ENCODE measurements around the gene DNMT3B.
A peak's percentile ranks its signal among the peaks of the same experiment; 100 is the strongest.
"Not testable (repeated sequence)": the region's sequence is repeated elsewhere in the genome, so short reads cannot be mapped to it uniquely, and the experiment has no call there.

Gene DNMT3B

DNA sequence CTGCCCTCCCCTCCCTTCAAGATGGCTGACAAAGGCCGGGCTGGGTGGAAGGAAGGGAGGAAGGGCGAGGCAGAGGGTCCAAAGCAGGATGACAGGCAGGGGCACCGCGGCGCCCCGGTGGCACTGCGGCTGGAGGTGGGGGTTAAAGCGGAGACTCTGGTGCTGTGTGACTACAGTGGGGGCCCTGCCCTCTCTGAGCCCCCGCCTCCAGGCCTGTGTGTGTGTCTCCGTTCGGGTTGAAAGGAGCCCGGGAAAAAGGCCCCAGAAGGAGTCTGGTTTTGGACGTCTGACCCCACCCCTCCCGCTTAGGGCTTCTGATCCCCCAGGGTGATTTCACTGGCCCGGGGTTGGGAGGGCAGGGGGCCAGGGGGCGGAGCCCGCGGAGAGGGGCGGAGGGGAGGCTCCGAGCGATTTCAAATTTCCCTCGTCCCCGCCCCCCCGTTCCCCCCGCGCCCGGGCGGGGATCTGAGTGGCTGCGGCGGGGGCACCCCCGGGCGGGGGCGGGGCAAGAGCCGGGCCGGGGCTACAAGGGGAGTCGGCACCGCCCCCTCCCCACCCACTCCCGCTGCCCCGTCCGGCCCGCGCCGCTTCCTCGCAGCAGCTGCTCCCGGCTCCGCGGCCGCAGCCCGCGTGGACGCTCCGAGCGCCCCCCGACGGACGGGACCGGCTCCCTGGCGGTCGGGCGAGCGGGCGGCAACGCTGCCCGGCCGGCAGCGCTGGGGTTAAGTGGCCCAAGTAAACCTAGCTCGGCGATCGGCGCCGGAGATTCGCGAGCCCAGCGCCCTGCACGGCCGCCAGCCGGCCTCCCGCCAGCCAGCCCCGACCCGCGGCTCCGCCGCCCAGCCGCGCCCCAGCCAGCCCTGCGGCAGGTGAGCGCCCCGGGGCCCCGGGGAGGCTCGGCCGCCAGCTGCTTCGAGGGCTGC, at the start of gene DNMT3B:
Gene DNMT3B, plus strand, starts transcription at position 555 of the 923 bp plus-strand sequence. CDS start 17,939 bp downstream, outside the sequence.
- peak; percentile 76 for DNase-seq

DNA sequence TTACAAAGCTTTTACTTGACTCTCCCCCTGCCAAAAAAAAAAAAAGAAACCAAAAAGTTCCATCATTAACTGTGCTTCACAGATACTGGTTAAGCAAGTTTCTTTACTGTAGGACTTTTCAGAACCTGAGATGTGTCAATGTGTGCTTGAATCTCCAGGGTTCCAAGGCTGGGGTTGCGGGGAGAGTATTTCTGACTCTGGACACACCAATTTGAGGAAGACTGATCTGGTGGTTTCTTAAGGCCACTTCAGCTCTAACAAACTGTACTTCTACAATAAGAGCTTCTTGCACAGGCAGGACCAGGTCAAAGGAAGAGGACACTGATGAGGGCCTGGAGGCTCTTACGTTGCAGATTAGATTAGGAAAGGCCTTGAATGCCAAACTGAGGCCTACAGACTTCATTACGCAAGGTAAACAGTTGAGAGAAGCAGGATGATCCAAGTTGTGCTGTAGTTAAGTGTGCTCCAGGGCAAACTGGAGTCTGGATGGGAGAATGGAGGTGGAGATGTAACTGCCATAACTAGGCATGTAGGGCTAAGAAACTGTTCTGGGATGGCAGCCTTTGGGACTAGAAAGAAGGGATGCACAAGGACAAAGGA, 43.3 kb upstream of the DNMT3B start:
- DNase-seq: no peak

DNA sequence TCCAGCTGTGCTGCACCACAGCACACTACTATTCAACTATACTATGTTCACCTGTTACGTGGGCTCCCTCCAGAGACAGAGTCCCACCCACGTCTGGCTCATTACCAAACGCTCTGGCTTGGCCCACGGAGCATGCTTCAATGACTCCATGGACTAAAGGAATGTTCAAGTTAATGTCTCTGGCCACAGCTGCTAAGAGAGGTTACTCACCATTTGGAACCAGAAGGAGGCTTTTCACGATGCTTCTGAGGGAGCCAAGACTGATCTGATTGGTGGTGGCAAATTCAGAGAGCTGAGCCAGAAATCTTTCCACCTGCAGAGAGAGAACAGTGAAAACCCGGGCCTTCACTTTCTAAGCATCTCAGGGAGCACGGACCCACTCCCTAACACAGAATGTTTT, 34.5 kb upstream of the DNMT3B start:
- no peak for DNase-seq

DNA sequence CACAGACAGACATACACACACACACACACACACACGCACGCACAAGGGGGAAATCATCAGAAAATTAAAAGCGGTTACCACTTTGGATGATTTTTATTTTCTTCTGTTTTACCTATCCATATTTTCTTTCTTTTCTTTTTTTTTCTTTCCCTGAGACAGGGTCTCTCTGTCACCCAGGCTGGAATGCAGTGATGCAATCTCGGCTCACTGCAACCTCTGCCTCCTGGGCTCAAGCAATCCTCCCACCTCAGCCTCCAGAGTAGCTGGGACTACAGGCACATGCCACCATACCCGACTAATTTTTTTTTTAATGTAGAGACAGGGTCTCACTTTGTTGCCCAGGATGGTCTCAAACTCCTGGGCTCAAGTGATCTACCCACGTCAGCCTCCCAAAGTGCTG, 33.8 kb upstream of the DNMT3B start:
- not testable (repeated sequence) for DNase-seq

DNA sequence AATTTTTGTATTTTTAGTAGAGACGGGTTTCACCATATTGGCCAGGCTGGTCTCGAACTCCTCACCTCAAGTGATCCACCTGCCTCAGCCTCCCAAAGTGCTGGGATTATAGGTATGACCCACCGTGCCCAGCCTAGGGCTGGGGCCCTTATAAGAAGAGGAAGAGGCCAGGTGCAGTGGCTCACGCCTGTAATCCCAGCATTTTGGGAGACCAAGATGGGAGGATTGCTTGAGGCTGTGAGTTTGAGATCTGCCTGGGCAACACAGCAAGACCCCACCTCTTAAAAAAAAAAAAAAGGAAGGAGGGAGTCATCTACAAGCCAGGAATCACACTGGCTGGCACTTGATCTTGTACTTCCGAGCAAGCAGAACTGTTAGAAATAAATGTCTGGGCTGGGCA, 32.9 kb upstream of the DNMT3B start:
- not testable (repeated sequence) for DNase-seq

DNA sequence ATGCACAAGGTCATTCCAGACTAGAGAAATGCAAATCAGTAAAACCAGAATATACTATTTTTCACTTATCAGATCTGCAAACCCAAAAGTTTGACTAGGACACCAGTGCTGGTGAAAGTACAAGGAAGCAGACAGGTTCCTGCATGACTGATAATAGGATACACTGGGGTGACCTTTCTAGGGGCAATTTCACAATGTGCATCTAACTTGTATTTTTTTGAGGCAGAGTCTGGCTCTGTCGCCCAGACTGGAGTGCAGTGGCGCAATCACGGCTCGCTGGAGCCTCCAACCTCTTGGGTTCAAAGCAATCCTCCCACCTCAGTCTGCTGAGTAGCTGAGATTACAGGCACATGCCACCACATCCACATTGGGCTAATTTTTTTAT, 30.3 kb upstream of the DNMT3B start:
- DNase-seq: no peak

DNA sequence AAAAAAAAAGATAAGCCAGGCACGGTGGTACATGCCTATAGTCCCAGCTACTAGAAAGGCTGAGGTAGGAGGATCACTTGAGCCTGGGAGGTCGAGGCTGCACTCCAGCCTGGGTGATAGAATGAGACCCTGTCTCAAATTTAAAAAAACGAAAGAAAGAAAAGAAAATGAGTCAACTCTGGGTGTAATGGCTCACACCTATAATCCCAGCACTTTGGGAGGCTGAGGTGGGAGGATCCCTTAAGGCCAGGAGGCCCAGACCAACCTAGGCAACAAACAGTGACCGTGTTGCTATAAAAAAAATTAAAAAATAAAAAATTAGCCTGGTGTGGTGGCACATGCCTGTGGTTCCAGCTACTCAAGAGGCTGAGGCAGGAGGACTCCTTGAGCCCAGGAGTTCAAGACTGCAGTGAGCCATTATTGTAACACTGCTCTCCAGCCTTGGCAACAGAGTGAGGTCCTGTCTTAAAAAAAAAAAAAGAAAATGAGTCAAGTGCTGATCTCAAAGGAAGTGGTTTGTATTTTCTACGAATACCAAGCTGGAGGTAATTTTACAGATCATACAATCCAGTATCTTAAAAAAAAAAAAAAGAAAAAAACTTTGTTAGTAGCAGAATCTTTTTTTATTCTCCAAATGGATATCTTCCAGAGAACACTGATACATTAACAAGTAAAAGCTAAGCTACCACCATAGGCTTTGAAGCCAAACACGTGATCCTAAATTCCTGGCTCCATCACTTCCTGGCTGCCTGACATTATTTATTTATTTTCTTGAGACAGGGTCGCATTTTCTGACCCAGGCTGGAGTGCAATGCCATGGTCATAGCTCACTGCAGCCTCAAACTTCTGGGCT, 24.6 kb upstream of the DNMT3B start:
- DNase-seq: peak; percentile 64

DNA sequence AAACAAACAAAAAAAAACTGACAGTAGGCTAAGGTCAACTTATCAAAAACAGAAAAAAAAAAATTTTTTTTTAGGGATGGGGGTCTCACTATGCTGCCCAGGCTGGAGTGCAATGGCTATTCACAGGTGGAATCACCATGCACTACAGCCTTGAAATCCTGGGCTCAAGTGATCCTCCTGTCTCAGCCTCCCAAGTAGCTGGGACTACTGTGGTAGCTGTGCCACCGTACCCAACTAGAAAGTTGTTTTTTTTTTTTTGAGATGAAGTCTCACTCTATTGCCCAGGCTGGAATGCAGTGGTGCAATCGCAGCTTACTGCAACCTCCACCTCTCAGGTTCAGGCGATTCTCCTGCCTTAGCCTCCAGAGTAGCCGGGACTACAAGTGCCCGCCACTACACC, 21.0 kb upstream of the DNMT3B start:
- no peak for DNase-seq

DNA sequence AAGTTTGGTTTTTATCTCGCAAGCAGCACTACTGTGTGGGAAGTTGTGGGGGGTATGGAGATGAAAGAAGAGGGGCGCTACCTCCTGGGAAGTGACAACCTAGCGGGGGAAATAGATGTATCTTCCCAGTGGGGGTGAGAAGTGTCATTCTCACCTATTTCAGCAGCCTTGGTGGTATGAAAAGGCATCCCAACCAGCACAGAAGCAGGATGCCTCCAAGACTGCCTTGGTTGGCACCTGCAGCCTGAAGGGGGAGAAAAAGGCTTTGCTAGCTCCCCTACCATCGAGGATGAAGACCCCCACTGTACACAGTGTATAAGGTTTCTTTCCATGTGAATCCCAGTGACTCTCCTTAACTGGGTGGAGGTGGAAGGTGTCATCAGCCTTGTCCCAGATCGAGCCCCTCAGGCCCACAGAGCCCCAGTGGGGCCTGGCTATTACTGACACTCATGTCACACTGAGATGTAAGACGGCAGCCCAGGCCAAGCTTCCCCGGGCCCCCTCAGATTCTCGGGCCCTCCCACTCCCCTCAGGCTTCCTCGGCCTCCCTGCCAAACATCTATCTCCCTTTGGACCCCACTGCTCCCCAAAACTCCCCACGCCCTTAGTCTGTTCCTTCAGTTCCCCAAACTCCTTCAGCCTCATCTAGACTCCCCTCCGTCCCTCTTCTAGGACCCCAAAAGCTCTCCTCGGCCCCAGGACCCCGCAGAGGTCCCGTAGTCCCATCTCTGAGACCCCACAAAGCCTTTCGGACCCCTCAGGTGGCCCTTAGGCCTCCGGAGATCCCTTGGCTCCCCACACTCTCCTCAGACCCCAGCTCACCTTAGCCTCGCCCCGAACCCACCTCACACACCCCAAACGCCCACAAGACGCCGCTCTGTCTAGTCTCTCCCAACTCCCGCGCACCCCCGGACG, 19.6 kb upstream of the DNMT3B start:
- peak; percentile 20 for DNase-seq

DNA sequence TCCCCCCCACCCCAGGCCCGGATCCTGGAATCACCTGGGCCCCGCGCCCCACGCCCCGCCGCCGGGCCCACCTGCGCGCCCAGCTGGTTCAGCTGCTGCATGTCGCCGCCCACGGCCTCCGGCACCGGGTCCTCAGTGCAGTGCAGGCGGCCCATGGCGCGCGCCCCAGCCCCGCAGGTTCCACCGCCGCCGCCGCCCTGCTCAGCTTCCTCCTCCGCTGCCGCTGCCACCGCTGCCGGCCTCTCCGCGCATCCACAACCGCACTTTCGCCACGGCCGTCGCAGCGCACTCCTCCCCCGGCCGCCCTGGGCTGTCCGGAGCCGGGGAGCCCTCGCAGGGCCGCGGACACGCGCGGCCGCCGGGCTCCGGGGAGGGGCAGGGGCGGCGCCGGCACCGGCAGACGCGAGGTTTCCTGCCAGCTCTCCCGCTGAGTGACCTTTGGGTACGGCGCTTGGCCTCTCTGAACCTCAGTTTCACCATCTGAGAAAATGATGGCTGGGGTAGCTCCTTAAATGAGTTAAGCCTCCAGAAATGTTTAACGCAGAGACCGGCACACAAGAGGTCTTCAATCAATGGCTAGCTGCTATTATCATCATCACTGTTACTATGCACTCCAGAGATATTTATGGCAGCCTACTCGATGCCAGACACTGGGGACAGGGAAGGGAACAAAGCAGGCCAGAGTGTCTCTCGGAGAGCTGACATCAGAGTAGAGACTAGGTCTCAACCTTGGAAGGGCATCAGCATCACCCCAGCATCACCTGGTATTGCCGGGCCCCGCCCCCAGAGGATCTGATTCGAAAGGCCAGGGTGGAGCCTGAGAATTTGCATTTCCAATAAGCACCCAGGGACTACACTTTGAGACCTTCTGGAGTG, 18.7 kb upstream of the DNMT3B start, which contains the start of gene COMMD7:
Gene COMMD7, minus strand, starts transcription at position 231 of the 876 bp plus-strand sequence. Its CDS starts 76 bp downstream, at position 155.
- peak; percentile 76 for DNase-seq

DNA sequence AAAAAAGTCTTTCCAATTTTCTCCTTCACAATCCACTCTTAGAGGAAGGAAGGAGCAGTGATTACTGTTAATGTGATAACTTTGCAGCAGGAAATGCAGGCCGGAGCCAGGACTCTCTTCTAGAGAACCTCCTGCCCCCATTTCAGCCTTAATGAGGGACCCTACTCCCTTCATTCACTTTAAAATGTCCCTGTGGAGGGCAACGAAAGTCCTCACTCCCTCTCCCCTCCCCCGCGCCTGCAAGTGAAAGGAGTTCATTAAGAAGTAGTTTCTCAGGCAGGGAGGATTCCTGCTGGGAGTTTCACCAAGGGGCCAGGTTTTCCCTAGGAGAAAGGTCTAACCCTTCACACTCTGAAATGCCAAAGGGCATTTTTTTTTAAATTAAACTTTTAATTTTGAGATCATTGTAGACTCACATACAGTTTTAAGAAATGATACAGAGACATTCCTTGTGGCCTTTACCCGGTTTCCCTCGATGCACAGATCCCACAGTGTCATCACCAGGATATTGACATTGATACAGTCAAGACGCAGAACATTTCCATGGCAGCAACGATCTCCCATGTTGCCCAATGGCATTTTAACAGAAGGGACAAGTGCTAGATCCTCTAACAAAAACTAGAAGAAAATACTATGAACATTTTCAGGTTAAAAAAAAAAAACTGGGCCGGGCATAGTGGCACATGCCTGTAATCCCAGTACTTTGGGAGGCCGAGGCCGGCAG, 12.1 kb upstream of the DNMT3B start:
- no peak for DNase-seq

DNA sequence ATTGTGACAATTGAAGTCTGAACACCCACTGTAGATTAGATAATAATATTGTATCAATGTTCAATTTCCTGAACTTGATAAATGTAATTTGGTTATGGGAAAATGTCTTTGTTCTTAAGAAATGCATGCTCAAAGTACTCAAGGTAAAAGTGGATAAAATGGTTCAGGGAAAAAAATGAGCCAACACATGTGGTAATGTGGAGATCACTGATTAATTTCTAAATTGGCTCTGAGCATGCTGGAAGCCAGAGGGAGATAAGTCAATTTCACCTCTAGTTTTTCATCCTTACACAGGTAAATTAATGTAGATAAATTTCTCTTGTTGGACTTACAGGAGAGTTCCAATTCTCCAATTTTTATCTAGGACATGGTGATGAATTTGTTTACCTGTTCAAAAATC, 10.9 kb upstream of the DNMT3B start:
- DNase-seq: no peak

DNA sequence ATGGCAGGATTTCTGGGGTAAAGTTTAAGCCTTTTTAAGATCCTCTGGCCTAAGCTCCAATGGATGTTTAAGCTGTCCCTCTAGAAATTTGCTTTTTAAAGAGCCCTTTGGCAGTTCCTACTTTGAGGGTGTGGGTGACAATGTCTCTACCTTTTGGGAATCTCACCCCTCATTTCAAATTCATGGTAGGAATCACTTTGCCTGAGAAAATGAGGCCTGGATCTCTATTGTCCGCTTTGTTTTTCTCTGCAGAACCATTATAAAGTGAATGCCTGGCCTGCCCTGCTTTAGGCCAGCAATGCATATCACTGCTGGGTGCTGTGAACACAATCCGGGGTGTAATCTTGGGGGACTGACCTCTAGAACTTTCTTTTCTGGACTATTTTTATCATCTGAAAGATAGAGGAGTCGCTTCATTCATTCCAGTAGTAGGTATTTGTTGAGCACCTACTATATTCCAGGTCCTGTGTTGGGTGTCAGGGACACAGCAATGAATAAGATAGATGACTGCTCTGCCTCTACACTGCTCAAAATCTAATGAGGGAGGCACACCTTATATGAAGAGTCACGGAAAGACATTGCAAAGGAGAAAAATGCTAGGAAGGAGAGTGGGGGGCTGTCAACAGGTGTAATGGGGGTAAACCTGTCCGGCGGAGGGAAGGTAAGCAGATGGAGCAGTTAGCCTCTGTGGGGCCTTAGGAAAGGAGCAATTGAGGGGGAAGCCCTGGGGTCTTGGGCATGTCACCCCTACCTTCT, 10.3 kb upstream of the DNMT3B start:
- no peak for DNase-seq

DNA sequence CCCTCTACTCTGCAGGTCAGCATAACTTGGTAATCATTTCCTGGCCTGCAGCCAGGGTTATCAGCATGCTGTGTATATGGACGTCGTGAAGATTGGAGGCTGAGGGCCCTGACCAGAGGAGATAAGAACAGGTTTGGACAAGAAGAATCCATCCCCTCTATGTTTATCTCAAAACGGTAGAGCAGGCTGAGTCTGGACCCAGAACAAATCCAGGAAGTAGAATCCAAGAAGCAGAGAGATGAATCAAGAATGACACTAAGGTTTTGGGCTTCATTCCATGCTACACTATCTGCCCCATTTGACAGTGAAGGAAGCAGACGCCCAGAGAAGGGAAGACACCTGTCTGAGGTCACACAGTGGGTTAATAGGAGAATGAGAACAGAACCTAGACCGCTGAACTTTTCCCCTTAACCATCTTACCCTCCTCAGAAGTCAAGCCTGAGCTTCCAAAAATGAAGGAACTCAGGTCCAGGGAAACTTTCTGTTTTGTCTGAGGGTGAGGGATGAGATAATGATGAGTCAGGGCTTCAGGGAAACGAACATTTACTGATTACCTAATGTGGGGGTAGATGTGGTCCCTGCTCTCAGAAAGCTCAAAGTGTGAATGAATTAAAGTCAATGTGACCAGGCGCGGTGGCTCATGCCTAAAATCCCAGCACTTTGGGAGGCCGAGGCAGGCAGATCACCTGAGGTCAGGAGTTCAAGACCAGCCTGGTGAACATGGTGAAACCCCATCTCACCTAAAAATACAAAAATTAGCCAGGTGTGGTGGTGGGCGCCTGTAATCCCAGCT, 9.5 kb upstream of the DNMT3B start:
- DNase-seq: no peak

DNA sequence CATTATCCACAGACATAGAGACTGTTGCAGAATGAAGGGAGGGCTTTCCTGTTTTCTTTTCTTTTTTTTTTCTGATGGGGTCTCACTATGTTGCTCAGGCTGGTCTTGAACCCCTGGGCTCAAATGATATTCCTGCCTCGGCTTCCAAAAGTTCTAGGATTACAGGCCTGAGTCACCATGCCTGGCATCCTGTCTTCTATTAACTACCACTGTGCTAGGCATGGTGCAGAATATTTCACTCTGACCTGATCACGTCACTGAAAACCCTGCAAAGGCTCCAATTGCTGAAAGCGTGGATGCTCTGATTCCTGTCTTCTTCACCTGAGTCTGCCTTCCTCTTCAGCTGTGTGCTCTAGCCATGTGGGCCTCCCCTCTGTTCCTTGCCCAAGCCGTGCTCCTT, 8.5 kb upstream of the DNMT3B start:
- no peak for DNase-seq

DNA sequence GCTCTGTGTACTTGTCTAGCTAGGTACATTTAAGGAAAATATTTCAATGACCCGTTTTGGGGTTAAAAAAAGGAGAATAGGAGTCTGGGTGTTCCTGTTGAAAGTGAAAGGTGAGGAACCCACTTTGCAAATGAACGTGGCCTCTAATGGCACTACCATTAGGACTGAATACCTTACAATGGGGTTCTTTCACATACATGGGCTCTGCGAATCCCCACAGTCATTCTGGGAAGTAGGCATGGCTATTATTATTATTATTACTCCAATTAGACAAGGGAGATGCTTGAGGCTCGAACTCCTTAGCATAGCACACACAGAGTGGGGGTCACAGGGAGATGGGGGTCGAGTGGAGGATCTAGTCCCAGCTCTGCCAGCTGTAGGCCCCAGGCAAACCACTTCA, 6.0 kb upstream of the DNMT3B start:
- DNase-seq: no peak

DNA sequence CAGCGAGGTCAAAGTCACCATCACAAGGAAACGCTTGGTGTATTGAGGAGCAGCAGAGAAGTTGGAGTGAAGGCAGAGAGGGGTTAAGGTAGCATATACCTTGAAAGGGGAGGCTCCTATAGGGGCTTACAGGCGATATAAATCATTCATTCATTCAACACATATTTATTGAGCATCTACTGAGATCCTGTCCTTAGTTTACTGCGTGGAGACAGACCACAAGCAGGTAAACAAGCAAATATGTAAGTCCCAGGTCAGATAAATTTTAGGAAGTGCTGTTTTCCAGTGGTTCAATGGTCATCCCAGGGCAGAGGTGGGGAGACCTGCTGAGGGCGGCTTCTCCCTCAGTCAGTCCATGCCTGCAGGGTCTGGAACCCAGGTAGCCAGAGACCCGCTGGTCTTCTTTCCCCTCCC, 761 bp upstream of the DNMT3B start:
- no peak for DNase-seq

DNA sequence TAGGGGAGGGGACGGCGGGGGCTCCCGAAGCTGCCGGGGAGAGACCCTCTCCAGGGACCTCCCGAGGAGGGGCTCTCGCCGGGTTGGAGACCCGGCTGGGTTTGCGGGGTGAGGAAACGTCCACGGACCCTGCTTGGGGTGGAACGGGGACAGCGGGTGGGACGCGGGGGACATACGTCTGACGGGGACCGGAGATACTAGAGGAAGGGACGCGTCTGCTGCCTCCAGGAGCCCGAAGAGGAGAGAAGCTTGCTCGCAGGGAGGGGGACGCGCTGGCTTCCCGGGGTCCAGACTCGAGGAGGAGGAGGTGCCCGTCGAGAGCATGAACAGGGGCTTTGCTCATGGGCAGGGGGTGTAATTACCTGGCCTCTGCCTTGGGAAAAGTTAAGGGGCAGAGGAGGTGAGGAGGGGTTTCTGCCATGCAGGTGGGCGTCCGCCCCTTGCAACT, 593 bp downstream of the DNMT3B start:
- peak; percentile 10 for DNase-seq
